Cardiac muscle cell (in vitro differentiated cells and primary cell): ENCODE measurements around the gene CMAS. TPM values are rescaled to one million over a fixed set of nuclear protein-coding genes. Genes with fewer than 3 reads are reported as not detected.
A peak's percentile ranks its signal among the peaks of the same experiment; 100 is the strongest.
"Not testable (repeated sequence)": the region's sequence is repeated elsewhere in the genome, so short reads cannot be mapped to it uniquely, and the experiment has no call there.

Source experiments
- DNase-seq, 2 donors: peaks; one replicate each; pipeline versions ENCODE4 v3.0.0 to v3.0.0-alpha.2; 2010 to 2017; ENCODE audit warnings: low read depth in 1 of 2, low spot score in 1 of 2
- H3K27ac ChIP-seq: fragments of 200-600 bp; sonication (generic); 2 replicates; pipeline ENCODE4 v1.5.1; 2016
- H3K27me3 ChIP-seq: fragments of 200-600 bp; sonication (generic); 2 replicates; pipeline ENCODE4 v1.6.0; 2016; ENCODE audit warnings: control low read depth
- H3K36me3 ChIP-seq: fragments of 200-600 bp; sonication (generic); 2 replicates; pipeline ENCODE4 v1.5.1; 2016; ENCODE audit warnings: control low read depth
- H3K4me1 ChIP-seq: fragments of 200-600 bp; sonication (generic); 2 replicates; pipeline ENCODE4 v1.8.1; 2017; ENCODE audit warnings: low read depth, mild to moderate bottlenecking, mixed run types
- H3K4me3 ChIP-seq: fragments of 200-600 bp; sonication (generic); 2 replicates; pipeline ENCODE4 v1.5.1; 2016; ENCODE audit warnings: mild to moderate bottlenecking
- H3K9me3 ChIP-seq: fragments of 200-600 bp; sonication (generic); 2 replicates; pipeline ENCODE4 v1.5.1; 2017; ENCODE audit warnings: low read depth, mild to moderate bottlenecking, control low read depth
- polyA plus RNA-seq: library from polyadenylated mRNA; unstranded; fragments of >200 nt; fragmentation: Nextera tagmentation; extraction: Ambion mirVana; gene quantifications from 2 replicates; pipeline ENCODE4 v1.2.1, GENCODE V29; 2016
- total RNA-seq: library from RNA; depleted of rRNA; stranded (reverse); fragments of >200 nt; gene quantifications from 2 replicates; pipeline ENCODE4 v1.2.3, GENCODE V29; 2016
- TF ChIP-seq, protein P1 (sequence below): IDR thresholded peaks from 2 replicates; pipeline ENCODE4 v1.5.1; 2012; ENCODE audit warnings: low read depth, mild to moderate bottlenecking, low read length

CMAS gene
- total and polyA plus RNA-seq, 2 experiments from 2014 or later = 26.1 to 82.7 TPM

DNA sequence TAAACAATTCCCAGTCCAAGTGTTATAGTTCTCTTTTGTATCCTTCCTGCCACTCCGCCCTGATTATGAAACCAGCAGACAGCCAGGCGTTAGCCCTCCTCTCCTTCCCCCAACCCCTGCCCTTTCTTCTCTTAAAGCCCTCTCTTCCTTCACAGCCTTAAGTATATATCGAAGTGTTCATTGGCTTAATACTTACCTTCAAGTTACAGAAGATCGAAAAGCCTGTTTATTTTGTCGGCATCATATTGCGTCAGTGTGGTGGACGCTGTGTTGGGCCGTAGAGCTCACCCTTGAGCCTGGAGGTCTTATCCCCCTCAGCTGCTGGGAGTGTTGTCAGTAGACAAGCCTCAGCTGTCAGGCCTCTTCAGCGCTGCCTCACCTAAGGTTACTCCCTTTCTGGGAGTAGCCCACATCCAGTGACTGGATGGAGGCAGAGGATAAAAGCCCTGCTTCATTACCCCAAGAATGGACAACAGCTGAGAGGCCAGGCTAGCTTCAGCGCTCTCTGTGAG, 36.2 kb downstream of the CMAS start:
- Histone ChIP-seq H3K4me1 (no peaks in the 10 kb centered on the region), H3K9me3 (no peaks in the 10 kb centered on the region), H3K27ac (no peak overlapping the region), H3K36me3 (no peaks in the 10 kb centered on the region), H3K4me3 (no peak overlapping the region), H3K27me3 (no peaks in the 10 kb centered on the region)
- TF ChIP-seq, protein P1, sequence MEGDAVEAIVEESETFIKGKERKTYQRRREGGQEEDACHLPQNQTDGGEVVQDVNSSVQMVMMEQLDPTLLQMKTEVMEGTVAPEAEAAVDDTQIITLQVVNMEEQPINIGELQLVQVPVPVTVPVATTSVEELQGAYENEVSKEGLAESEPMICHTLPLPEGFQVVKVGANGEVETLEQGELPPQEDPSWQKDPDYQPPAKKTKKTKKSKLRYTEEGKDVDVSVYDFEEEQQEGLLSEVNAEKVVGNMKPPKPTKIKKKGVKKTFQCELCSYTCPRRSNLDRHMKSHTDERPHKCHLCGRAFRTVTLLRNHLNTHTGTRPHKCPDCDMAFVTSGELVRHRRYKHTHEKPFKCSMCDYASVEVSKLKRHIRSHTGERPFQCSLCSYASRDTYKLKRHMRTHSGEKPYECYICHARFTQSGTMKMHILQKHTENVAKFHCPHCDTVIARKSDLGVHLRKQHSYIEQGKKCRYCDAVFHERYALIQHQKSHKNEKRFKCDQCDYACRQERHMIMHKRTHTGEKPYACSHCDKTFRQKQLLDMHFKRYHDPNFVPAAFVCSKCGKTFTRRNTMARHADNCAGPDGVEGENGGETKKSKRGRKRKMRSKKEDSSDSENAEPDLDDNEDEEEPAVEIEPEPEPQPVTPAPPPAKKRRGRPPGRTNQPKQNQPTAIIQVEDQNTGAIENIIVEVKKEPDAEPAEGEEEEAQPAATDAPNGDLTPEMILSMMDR = no peak
- peak in 1 of 2 donors; percentile 2 for DNase-seq

GRCh38 chr12:22083167-22083566, 37.1 kb downstream of the CMAS start:
- Histone ChIP-seq H3K27ac (no peak overlapping the region), H3K27me3 (no peaks in the 10 kb centered on the region), H3K36me3 (no peaks in the 10 kb centered on the region), H3K4me3 (no peak overlapping the region), H3K4me1 (no peaks in the 10 kb centered on the region), H3K9me3 (no peaks in the 10 kb centered on the region)
- TF ChIP-seq, protein P1 = peak; percentile 41
- peak; percentile 12 to 58 for DNase-seq

DNA sequence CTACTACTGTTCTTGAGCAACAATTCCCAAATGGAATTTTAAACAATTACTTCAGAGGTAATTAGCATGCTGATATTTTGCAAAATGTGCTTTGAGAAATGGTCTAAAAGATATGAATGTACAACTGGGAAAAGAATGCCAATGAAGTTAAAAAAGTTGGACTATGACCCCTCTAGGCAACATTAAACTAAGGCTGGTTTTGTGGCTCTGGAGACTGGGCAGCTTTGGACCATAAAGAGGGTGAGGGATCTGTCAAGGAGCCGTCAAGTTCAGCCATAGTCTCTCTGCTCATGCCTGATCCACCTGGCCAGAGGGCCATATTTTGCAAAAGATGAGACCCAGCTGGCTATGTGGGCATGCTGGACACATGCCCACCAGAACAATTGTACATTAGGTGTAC, 38.8 kb downstream of the CMAS start:
- H3K27me3 ChIP-seq = no peaks in the 10 kb centered on the region
- TF ChIP-seq, protein P1 = no peak
- no peak for DNase-seq
- H3K4me1 ChIP-seq = no peaks in the 10 kb centered on the region
- no peaks in the 10 kb centered on the region for H3K9me3 ChIP-seq
- no peak overlapping the region for H3K27ac ChIP-seq
- no peaks in the 10 kb centered on the region for H3K36me3 ChIP-seq
- no peak overlapping the region for H3K4me3 ChIP-seq

DNA sequence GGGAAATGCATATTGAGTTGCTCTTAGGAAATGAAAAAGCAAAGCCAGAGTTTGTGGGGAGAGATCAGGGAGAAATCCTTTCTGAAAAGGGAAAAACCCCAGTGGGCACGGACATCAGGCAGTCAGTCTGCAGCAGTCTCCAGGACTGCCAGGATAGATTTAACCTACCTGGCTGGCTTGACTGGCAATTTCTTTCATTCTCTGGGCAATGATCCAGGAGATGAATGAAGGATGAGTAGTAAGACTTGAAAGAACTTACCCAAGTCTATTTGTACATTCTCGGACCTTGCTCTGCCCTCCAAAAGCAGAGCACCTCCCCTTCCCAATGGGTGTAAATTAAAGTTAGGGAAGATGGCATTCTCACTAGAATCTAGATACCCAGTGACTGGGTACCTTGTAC, 42.9 kb downstream of the CMAS start:
- no peak overlapping the region for H3K27ac ChIP-seq
- H3K4me3 ChIP-seq = no peak overlapping the region
- no peak for DNase-seq
- TF ChIP-seq, protein P1 = no peak
- no peaks in the 10 kb centered on the region for H3K4me1 ChIP-seq
- H3K36me3 ChIP-seq = no peaks in the 10 kb centered on the region
- H3K9me3 ChIP-seq = no peaks in the 10 kb centered on the region
- H3K27me3 ChIP-seq = no peaks in the 10 kb centered on the region

GRCh38 chr12:22089486-22089885, 43.5 kb downstream of the CMAS start:
- TF ChIP-seq, protein P1 = no peak
- H3K9me3 ChIP-seq = no peaks in the 10 kb centered on the region
- H3K27ac ChIP-seq = no peak overlapping the region
- H3K27me3 ChIP-seq = no peaks in the 10 kb centered on the region
- H3K36me3 ChIP-seq = no peaks in the 10 kb centered on the region
- H3K4me3 ChIP-seq = no peak overlapping the region
- H3K4me1 ChIP-seq = no peaks in the 10 kb centered on the region
- no peak for DNase-seq

- not testable (repeated sequence) for H3K27ac ChIP-seq, H3K36me3 ChIP-seq, DNase-seq, H3K9me3 ChIP-seq, H3K4me3 ChIP-seq, H3K4me1 ChIP-seq, H3K27me3 ChIP-seq
These were observed 53.0 kb downstream of the CMAS start for GRCh38 chr12:22099062-22099461.
